Suppressor macrophage treated with lipopolysaccharide for 1 hour (primary cell): Measurements from ENCODE around the gene MID2.
"Not testable (repeated sequence)": the region's sequence is repeated elsewhere in the genome, so short reads cannot be mapped to it uniquely, and the experiment has no call there.

Experiments used
- DNase-seq, 3 donors: peaks; one replicate each; pipeline ENCODE4 v3.0.0-alpha.2; 2020 to 2022

Gene MID2

GRCh38 chrX:107825698-107826237 lies at the start of gene MID2:
MID2 (plus strand) TSS chrX:107825866; CDS start chrX:107826427, 561 bp downstream.
- no peak for DNase-seq

DNA sequence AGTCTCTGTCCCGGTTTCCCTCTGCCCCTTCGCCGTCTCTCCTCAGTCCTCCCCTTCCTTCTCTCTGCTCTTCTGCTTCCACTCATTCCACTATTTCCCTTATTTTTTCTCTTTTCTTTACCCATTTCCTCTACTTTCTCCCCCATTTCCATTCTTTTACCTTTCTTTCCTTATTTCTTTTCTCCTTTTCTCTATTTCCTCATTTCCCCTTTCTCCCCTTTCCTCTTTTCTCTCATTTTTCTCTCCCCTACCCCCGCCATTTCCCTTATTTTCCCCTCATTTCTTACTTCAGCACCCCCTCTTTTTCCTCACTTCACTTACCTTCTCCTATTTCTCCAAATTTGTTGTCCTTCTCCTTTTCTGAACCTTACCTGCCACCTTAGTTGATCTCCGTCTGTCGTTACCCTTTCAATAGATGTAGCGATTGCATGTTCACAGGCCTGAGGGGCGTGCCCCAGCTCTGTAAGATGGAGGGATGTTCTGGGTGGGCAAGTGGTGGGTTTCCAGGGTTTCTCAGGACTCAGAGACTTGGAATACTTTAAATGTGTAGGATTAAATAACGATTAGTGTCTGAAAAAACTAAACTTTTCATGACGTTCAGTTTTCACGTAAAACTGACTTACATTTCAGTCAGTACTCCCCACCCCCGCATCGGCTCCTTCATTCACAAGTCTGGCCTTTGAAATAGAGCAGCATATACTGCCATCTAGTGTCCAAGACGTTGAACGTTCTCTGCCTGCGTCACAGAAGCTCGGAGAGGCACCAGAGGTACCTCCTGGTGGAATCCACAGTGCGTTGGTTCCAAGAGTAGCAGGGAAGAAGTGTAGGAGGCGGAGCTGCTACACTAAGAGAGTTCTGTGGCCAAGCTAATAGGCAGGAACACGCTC lies 48.8 kb upstream of the MID2 start:
- peak; percentile 89 to 92 (median 90) for DNase-seq

- DNase-seq = no peak
These were observed 48.2 kb upstream of the MID2 start, which contains the start of gene NCBP2L for GRCh38 chrX:107777536-107777832. NCBP2L (plus strand) TSS chrX:107777733; CDS start chrX:107794221, 16,488 bp downstream.

- no peak for DNase-seq
These were observed 45.1 kb upstream of the MID2 start for GRCh38 chrX:107780525-107780924.

DNA sequence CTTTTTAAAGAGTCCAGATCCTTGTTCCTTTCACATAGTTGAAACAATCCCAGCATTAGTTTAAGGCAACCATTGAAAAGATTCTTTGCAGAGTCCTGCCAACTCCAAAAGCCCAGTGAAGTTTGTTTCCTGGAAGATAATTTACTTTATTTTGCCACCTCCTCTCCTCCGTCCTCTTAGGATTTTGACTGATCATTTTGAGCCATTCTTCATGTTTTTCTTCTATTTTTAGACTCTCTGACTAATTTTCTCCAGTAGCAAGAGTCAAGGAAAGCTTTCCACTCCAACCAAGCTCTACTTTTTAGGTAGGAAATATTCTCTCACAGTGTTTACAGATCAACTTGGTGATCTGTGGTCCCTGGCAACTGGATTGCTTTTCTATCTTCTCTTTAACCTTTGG lies 37.8 kb upstream of the MID2 start:
- no peak for DNase-seq

DNA sequence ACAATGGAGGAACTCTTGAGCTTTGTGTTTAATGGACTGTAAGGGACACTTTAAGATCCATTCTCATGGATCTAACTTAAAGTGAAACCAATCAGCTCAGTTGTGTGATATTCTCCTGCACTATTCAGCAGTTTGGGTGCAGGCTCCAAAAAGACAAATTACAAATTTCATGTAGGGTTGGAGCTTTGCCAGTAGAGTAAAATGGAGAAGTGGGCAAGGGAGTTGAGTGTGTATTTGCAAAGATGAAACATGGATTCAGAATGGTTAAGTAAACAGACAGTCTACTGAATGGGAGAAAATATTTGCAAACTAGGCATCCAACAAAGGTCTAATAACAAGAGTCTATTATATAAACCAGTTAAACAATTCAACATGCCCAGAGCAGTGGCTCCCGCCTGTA lies 21.2 kb upstream of the MID2 start:
- no peak for DNase-seq

GRCh38 chrX:107805179-107805578 lies 20.5 kb upstream of the MID2 start:
- DNase-seq = no peak

GRCh38 chrX:107810053-107810452 lies 15.6 kb upstream of the MID2 start:
- not testable (repeated sequence) for DNase-seq

- no peak for DNase-seq
These were observed 6.7 kb upstream of the MID2 start for GRCh38 chrX:107818900-107819521.

- DNase-seq = no peak
These were observed 2.6 kb upstream of the MID2 start for GRCh38 chrX:107823042-107823441.

GRCh38 chrX:107823456-107823855 lies 2.2 kb upstream of the MID2 start:
- DNase-seq = peak; percentile 65 to 80 (median 74)

DNA sequence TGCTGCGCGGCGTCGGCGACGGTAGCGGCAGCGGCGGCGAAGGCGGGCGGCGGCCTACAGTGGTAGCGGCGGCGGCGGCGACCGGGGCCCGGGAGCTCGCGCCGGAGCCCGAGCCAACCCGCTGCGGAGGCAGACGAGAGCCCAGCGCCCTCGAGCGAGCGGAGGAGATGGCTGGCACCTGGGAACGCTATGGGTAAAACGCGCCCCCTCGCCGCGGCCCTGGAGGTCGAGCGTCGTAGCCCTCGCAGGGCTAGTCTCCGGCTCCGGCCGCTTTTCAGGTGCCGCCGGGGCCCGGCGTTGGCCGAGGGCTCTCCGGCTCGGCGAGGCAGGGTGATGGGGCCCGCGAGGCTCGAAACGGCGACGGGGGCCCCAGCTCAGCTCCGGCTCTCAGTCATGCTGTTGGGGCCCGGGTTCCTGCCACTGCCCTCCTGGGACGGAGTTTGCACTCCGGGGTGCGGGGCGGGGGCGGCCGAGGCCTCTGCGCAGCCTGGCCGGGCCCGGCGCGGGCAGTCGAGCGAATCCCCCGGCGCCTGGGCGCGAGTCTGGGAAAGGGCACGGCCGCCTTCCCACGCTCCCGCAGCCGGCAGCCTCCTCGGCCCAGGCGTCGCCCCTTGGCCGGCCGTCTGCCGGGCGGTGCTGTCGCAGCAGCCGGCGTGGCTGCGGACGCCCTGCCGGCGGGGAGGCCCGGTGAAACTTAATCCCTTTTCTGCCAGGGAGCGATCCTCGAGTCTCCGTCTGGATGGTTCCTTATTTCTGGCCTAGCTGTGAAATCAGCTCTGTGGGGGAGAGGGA lies 768 bp downstream of the MID2 start:
- peak in 2 of 3 donors; percentile 73 to 74 for DNase-seq

DNA sequence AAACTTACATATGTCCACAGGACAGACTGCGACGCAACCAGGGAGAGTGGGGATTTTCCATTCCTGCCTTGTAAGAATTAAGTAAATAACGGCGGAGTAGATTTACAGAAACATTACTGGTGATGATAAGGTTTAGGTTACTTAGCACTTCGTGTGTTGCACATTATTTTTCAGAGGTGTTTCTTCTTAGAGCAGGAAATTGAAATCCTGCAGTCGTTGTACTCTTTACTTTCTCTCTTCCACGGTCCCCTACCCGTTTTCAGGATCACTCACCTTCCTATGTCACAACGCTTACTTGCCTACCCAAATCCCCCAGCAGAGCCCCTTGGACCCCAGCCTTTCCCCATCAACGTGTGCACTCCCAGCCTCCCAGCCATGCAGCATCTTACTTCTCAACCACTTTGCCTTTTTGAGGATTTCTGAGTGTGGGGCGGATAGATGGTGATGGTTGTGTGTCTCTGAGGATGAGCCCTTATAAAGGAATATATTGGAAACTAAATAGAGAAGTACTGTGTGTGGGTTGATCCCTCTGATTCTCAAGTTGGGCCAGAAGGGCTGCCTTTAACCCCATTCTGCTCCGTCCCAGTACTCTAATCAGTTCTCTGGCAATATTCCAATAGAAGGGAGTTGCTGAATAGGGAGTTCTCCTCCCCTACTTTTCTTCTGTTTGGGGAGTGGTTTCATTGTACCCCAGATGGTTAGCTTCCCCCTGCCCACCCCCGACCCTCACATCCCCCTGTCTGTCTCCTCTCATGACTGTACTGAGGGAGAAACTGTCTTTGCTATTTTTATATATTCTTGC lies 1.6 kb downstream of the MID2 start:
- DNase-seq = peak in 1 of 3 donors; percentile 75

GRCh38 chrX:107827852-107828251 lies 2.2 kb downstream of the MID2 start:
- DNase-seq = no peak

GRCh38 chrX:107829878-107830277 lies 4.2 kb downstream of the MID2 start:
- DNase-seq = no peak

DNA sequence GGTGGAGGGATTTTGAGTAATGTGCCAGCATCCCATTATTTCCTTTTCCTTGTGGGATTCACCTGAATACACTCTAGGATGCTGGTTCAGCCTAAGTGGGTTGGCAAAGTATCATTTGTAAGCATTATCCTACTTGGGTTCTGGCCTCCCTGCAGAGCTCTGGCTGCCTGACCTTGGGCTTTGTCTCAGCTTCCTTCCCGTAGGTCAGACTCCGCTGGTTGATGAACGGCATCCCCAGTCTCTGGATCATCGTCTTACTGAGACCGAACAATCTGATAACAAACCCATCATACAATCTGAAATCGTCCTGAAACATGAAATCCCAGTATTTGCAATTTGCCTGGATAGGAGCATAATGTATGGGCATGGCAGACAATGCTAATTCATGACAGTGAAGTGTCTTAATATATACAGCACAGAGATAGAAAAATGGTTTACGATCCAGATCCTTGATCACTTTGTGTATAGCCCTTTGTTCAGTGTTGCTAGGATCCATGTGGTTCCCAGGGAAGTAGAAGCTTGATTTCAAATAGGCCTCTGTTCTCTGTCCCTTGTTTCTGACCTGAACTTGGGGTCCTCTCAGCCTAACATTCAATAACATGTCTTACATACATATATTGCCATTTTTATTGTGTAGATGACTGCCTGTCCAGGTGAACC lies 5.5 kb downstream of the MID2 start:
- no peak for DNase-seq

GRCh38 chrX:107834275-107835201 lies 8.9 kb downstream of the MID2 start:
- DNase-seq = peak in 2 of 3 donors; percentile 17 to 45

DNA sequence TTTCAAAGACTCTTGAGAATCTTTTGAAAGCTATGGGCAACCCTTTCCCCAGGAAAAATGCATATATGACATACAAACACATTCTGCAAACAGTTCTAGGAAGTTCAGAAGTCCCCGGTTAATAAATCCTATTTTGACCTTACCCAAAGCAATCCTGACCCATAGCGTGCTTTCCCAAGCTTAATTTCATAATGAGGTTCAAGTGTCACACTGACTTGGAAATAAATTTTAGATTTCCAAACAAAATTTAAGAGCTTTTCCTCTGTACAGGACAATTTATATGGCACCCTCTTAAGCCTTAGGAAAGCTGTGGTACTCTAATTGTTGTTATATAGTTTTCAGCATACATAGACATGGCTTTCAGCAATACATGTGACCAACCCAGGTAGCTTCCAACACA lies 11.3 kb downstream of the MID2 start:
- DNase-seq = no peak

GRCh38 chrX:107840971-107841370 lies 15.3 kb downstream of the MID2 start:
- DNase-seq = no peak

DNA sequence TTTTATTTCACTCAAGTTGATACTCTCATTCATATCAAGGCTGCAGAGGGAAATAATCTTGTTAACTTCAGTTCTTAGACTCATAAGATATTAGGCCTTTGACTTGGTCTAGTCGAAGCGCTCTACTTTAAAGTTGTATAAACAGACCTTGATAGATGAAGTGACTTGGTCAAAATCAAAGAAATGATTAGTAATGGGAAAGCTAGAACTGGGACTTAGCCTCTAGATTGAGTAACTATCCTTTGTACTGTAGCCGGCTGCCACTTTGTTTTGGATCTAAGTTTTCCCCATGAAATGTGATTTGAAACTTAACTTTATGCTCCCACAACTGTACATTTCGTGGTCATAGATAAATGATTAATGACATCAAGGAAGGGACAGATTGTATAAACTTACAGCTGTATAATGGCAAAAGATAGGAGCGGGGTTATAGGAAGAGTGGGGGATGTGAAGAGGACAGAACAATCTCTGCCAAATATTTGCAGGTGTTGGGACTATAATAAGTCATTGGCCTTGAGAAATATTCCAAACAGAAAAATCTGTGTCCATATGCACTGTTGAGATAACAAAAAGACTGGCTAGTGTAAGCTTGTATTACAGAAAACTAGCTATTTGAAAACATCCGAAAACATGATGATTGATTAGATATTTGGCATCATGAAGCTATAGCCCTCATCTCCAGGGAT lies 17.2 kb downstream of the MID2 start:
- no peak for DNase-seq
